Pancreas (tissue), 10 donors: ENCODE data around the gene MGMT. TPM values are rescaled to one million over a fixed set of nuclear protein-coding genes. Genes with fewer than 3 reads are reported as not detected.

Experiments used
- ATAC-seq, 4 donors: fragments of 200-7000 bp; cut with Tn5 transposase; one replicate each; pipeline versions ENCODE4 v1.8.0 to v1.9.1; 2020; ENCODE audit warnings: mild to moderate bottlenecking in 4 of 4, moderate library complexity in 4 of 4
- DNase-seq, 6 donors: peaks; one replicate each; pipeline ENCODE4 v3.0.0-alpha.2; 2020
- FAIRE-seq: peaks from 2 replicates; lab custom pipeline; 2012; peaks lifted over from hg19 to GRCh38; lab: Jason Lieb, UNC
- H3K27ac ChIP-seq, 4 donors: fragments of 200-600 bp; sonication (generic); 1 replicate in 3 of 4; 2 replicates in 1 of 4; pipeline versions ENCODE4 v1.5.0 to v1.8.0; 2020
- H3K27me3 ChIP-seq, 4 donors: fragments of 200-600 bp; one replicate each; pipeline ENCODE4 v1.8.0; 2021
- H3K36me3 ChIP-seq, 3 donors: fragments of 200-600 bp; sonication (generic) in 1 of 3; one replicate each; pipeline versions ENCODE4 v1.5.0 to v1.8.0; 2020 to 2021
- H3K4me1 ChIP-seq, 3 donors: fragments of 200-600 bp; one replicate each; pipeline ENCODE4 v1.8.0; 2021
- H3K4me3 ChIP-seq, 4 donors: fragments of 200-600 bp; sonication (generic) in 2 of 4; one replicate each; pipeline versions ENCODE4 v1.5.0 to v1.8.0; 2020 to 2021
- H3K9me3 ChIP-seq, 4 donors: fragments of 200-600 bp; one replicate each; pipeline ENCODE4 v1.8.0; 2021
- CTCF ChIP-seq, 4 donors: fragments of 200-600 bp; sonication (generic) in 3 of 4; IDR thresholded peaks; one replicate each; pipeline versions ENCODE4 v1.5.0 to v1.8.0; 2021; ENCODE audit warnings: antibody characterized with exemption in 4 of 4
- WGBS, 2 donors: extraction: QIAGEN DNeasy Blood & Tissue Kit; methylation state at CpG; one replicate each; pipeline ENCODE4 v1.1.7; 2013; 5-methylcytosine and 5-hydroxymethylcytosine counted together
- intact Hi-C, 3 donors: fragments of 100-400 bp; cut with DNase I; formaldehyde crosslinking; loops; one replicate each; pipeline versions ENCODE4 v1.11.1 to v1.14.2; 2022
- polyA plus RNA-seq, 2 donors: library from polyadenylated mRNA; stranded (reverse); fragments of 200-250 nt; gene quantifications; one replicate each; pipeline ENCODE4 v1.2.3, GENCODE V29; 2013
- total RNA-seq, 6 donors: library from RNA; stranded (reverse); fragmentation: NEBNext Ultra II Directional in 4 of 6; extraction: Animal tissue kit (Norgen Biotek cat#: 25700) in 4 of 6; gene quantifications; one replicate each; pipeline versions ENCODE4 v1.2.1 to v1.2.4, GENCODE V29; 2021 to 2023
- donor health status: healthy with polysubstance abuse.
- donor health status: DM: no; HTN: no; CAD: no; lungs with moderate emphysema.
- donor health status: DM: no; HTN: no; CAD: no.
- donor health status: control.
- donor health status: control.
- donor health status: Bipolar disorder and iron deficiency.
- donor health status: DM: yes; HTN: yes; CAD: no.
- donor health status: DM: no; HTN: no; CAD: no.
- donor health status: DM: no; HTN: no; CAD: no.
- donor health status: DM: yes; HTN: yes; CAD: no.

MGMT gene
- total and polyA plus RNA-seq, 8 donors = 9.1 to 18.6 (median 12.0) TPM

GRCh38 chr10:129771024-129771423 lies 304.0 kb downstream of the MGMT start:
- FAIRE-seq = no peak
- peak in 1 of 6 donors; percentile 28 for DNase-seq
- peaks cover 0 to 10% (median 0%) of the 10 kb centered on the region in 3 donors for H3K36me3 ChIP-seq
- no peak for TF ChIP-seq CTCF (IDR thresholded peaks at IDR 0.05)
- H3K4me1 ChIP-seq = no peaks in the 10 kb centered on the region
- no peaks in the 10 kb centered on the region for H3K27me3 ChIP-seq
- intact Hi-C loops = no loop called here
- H3K27ac ChIP-seq = no peak overlapping the region
- H3K4me3 ChIP-seq = no peak overlapping the region
- no peak for ATAC-seq
- H3K9me3 ChIP-seq = no peaks in the 10 kb centered on the region
- WGBS, 2 donors = 75 to 80% methylated on average over 13 of the region's 13 CpGs

- FAIRE-seq = no peak
- Histone ChIP-seq H3K27ac (no peak overlapping the region), H3K9me3 (no peaks in the 10 kb centered on the region), H3K4me3 (no peak overlapping the region), H3K27me3 (no peaks in the 10 kb centered on the region), H3K4me1 (no peaks in the 10 kb centered on the region), H3K36me3 (peaks cover 0 to 10% (median 0%) of the 10 kb centered on the region in 3 donors)
- intact Hi-C loops = no loop called here
- TF ChIP-seq CTCF (IDR thresholded peaks at IDR 0.05) = no peak
- 94 to 96% methylated on average over 15 of the region's 15 CpGs for WGBS, 2 donors
- DNase-seq = peak in 1 of 6 donors; percentile 26
- no peak for ATAC-seq
Observed at GRCh38 chr10:129771576-129771975, 304.5 kb downstream of the MGMT start.

- TF ChIP-seq CTCF (IDR thresholded peaks at IDR 0.05) = no peak
- H3K9me3 ChIP-seq = no peaks in the 10 kb centered on the region
- intact Hi-C loops = no loop called here
- no peak for FAIRE-seq
- no peaks in the 10 kb centered on the region for H3K4me1 ChIP-seq
- ATAC-seq = no peak
- H3K27ac ChIP-seq = no peak overlapping the region
- 94 to 96% methylated on average over 13 of the region's 13 CpGs for WGBS, 2 donors
- H3K4me3 ChIP-seq = no peak overlapping the region
- no peaks in the 10 kb centered on the region for H3K27me3 ChIP-seq
- DNase-seq = peak in 1 of 6 donors; percentile 41
- H3K36me3 ChIP-seq = peaks cover 0 to 10% (median 0%) of the 10 kb centered on the region in 3 donors
Observed at GRCh38 chr10:129771991-129772431, 305.0 kb downstream of the MGMT start.

- WGBS, 2 donors = 88 to 95% methylated on average over 17 of the region's 17 CpGs
- H3K4me1 ChIP-seq = no peaks in the 10 kb centered on the region
- no peaks in the 10 kb centered on the region for H3K9me3 ChIP-seq
- no peak for TF ChIP-seq CTCF (IDR thresholded peaks at IDR 0.05)
- FAIRE-seq (no peak), ATAC-seq (no peak), DNase-seq (peak in 1 of 6 donors; percentile 27)
- intact Hi-C loops = no loop called here
- no peak overlapping the region for H3K27ac ChIP-seq
- no peaks in the 10 kb centered on the region for H3K27me3 ChIP-seq
- H3K36me3 ChIP-seq = peaks cover 0 to 10% (median 0%) of the 10 kb centered on the region in 3 donors
- H3K4me3 ChIP-seq = no peak overlapping the region
Observed at GRCh38 chr10:129772468-129773358, 305.7 kb downstream of the MGMT start.
